HG03571 (cell line): ENCODE measurements around the gene RFX8.
"Not testable (repeated sequence)": the region's sequence is repeated elsewhere in the genome, so short reads cannot be mapped to it uniquely, and the experiment has no call there.

ENCODE experiments used
- ATAC-seq: cut with Tn5 transposase; IDR thresholded peaks from one replicate; pipeline ENCODE4 v1.9.1; 2021; ENCODE audit not compliant: unreplicated experiment

RFX8 gene

GRCh38 chr2:101474731-101475384, at the start of gene RFX8:
Gene RFX8, minus strand, starts transcription at chr2:101475112. Its CDS starts 8,264 bp downstream, at chr2:101466848.
- ATAC-seq: no peak

- ATAC-seq: no peak
These were observed 46.6 kb upstream of the RFX8 start for GRCh38 chr2:101521487-101521886.

- ATAC-seq: no peak
These were observed 45.3 kb upstream of the RFX8 start for GRCh38 chr2:101520246-101520645.

GRCh38 chr2:101518578-101519492, 43.9 kb upstream of the RFX8 start:
- ATAC-seq: no peak

- ATAC-seq: no peak
These were observed 42.9 kb upstream of the RFX8 start for GRCh38 chr2:101517758-101518271.

GRCh38 chr2:101516823-101517690, 42.1 kb upstream of the RFX8 start:
- no peak for ATAC-seq

- ATAC-seq: no peak
These were observed 41.4 kb upstream of the RFX8 start for GRCh38 chr2:101516349-101516748.

GRCh38 chr2:101515477-101515876, 40.6 kb upstream of the RFX8 start:
- no peak for ATAC-seq

GRCh38 chr2:101512993-101513392, 38.1 kb upstream of the RFX8 start:
- no peak for ATAC-seq

- ATAC-seq: no peak
These were observed 36.5 kb upstream of the RFX8 start for GRCh38 chr2:101511381-101511780.

- ATAC-seq: no peak
These were observed 34.8 kb upstream of the RFX8 start for GRCh38 chr2:101509499-101510284.

- no peak for ATAC-seq
These were observed 33.7 kb upstream of the RFX8 start for GRCh38 chr2:101508636-101509035.

- ATAC-seq: not testable (repeated sequence)
These were observed 30.4 kb upstream of the RFX8 start for GRCh38 chr2:101505276-101505675.

GRCh38 chr2:101504744-101505143, 29.8 kb upstream of the RFX8 start:
- ATAC-seq: not testable (repeated sequence)

- ATAC-seq: no peak
These were observed 27.2 kb upstream of the RFX8 start for GRCh38 chr2:101502095-101502494.

- ATAC-seq: no peak
These were observed 26.5 kb upstream of the RFX8 start for GRCh38 chr2:101501443-101501842.

- ATAC-seq: no peak
These were observed 25.9 kb upstream of the RFX8 start for GRCh38 chr2:101500860-101501259.

- ATAC-seq: no peak
These were observed 25.3 kb upstream of the RFX8 start for GRCh38 chr2:101500180-101500579.

- no peak for ATAC-seq
These were observed 21.4 kb upstream of the RFX8 start for GRCh38 chr2:101496279-101496678.

GRCh38 chr2:101492936-101493473, 18.1 kb upstream of the RFX8 start:
- no peak for ATAC-seq
